Neural progenitor cell (in vitro differentiated cells): ENCODE measurements around the gene ODC1. TPM values are rescaled to one million over a fixed set of nuclear protein-coding genes. Genes with fewer than 3 reads are reported as not detected.

ENCODE experiments used
- DNase-seq: peaks from one replicate; pipeline ENCODE4 v3.0.0-alpha.2; 2016; ENCODE audit warnings: low spot score
- H2AFZ ChIP-seq: fragments of 200-600 bp; sonication (generic); replicated peaks from 2 replicates; pipeline ENCODE4 v1.6.1; 2016; ENCODE audit warnings: antibody characterized with exemption
- H3F3A ChIP-seq: fragments of 200-600 bp; sonication (generic); 2 replicates; pipeline ENCODE4 v1.6.1; 2016; ENCODE audit warnings: antibody characterized with exemption, low read depth
- H3K27ac ChIP-seq: fragments of 200-600 bp; sonication (generic); 2 replicates; pipeline ENCODE4 v1.5.1; 2016; ENCODE audit warnings: mild to moderate bottlenecking
- H3K27me3 ChIP-seq: fragments of 200-600 bp; sonication (generic); 2 replicates; pipeline ENCODE4 v1.6.1; 2016; ENCODE audit warnings: mild to moderate bottlenecking, moderate library complexity
- H3K36me3 ChIP-seq: fragments of 200-600 bp; sonication (generic); 2 replicates; pipeline ENCODE4 v1.5.1; 2016
- H3K4me1 ChIP-seq: fragments of 200-600 bp; sonication (generic); 2 replicates; pipeline ENCODE4 v1.6.1; 2016; ENCODE audit warnings: mixed run types
- H3K4me2 ChIP-seq: fragments of 200-600 bp; sonication (generic); 2 replicates; pipeline ENCODE4 v1.6.1; 2016
- H3K4me3 ChIP-seq: fragments of 200-600 bp; sonication (generic); 2 replicates; pipeline ENCODE4 v1.5.1; 2016
- H3K79me2 ChIP-seq: fragments of 200-600 bp; sonication (generic); 2 replicates; pipeline ENCODE4 v1.6.1; 2016; ENCODE audit warnings: low read depth
- H3K9ac ChIP-seq: fragments of 200-600 bp; sonication (generic); 2 replicates; pipeline ENCODE4 v1.6.1; 2016
- H3K9me3 ChIP-seq: fragments of 200-600 bp; sonication (generic); 2 replicates; pipeline ENCODE4 v1.5.1; 2016; ENCODE audit warnings: low read depth
- H4K20me1 ChIP-seq: fragments of 200-600 bp; sonication (generic); 2 replicates; pipeline ENCODE4 v1.6.1; 2016; ENCODE audit warnings: low read depth
- H3K27ac Mint-ChIP-seq: 3 replicates; pipeline ENCODE4 v1.8.0; 2021; ENCODE audit warnings: mixed read lengths
- H3K27me3 Mint-ChIP-seq: 2 replicates; pipeline ENCODE4 v1.8.0; 2022; ENCODE audit warnings: low read depth, mild to moderate bottlenecking, inconsistent platforms, moderate library complexity, mixed read lengths; ENCODE audit not compliant: insufficient read depth
- H3K36me3 Mint-ChIP-seq: 3 replicates; pipeline ENCODE4 v1.8.0; 2021; ENCODE audit warnings: mixed read lengths
- H3K4me1 Mint-ChIP-seq: 3 replicates; pipeline ENCODE4 v1.8.0; 2021; ENCODE audit warnings: mixed read lengths
- H3K4me3 Mint-ChIP-seq: 3 replicates; pipeline ENCODE4 v1.8.0; 2021; ENCODE audit warnings: mild to moderate bottlenecking, moderate library complexity, mixed read lengths
- H3K9me3 Mint-ChIP-seq: 3 replicates; pipeline ENCODE4 v1.8.0; 2020; ENCODE audit warnings: mixed read lengths
- CTCF ChIP-seq: fragments of 200-600 bp; sonication (generic); IDR thresholded peaks from 2 replicates; pipeline ENCODE4 v1.5.1; 2017; ENCODE audit warnings: antibody characterized with exemption, mild to moderate bottlenecking
- EZH2 ChIP-seq: fragments of 200-600 bp; sonication (generic); IDR thresholded peaks from 2 replicates; pipeline ENCODE4 v1.6.1; 2017; ENCODE audit warnings: antibody characterized with exemption, mild to moderate bottlenecking, moderate library complexity
- EZH2phosphoT487 ChIP-seq: fragments of 200-600 bp; sonication (generic); IDR thresholded peaks from 2 replicates; pipeline ENCODE4 v1.6.1; 2017; ENCODE audit warnings: antibody characterized with exemption
- total RNA-seq: library from RNA; depleted of rRNA; stranded (reverse); fragments of >200 nt; gene quantifications from 2 replicates; pipeline ENCODE4 v1.2.3, GENCODE V29; 2015; ENCODE audit warnings: low replicate concordance

Gene ODC1
- total RNA-seq, 1 donor from 2014 or later, result 437 TPM

GRCh38 chr2:10487081-10487740 lies 39.1 kb upstream of the ODC1 start:
- TF ChIP-seq EZH2phosphoT487, result no peak
- no peak for TF ChIP-seq EZH2
- TF ChIP-seq CTCF, result no peak
- H3K27ac ChIP-seq, result no peak overlapping the region
- no peak for DNase-seq

GRCh38 chr2:10486601-10487079 lies 38.5 kb upstream of the ODC1 start:
- H4K20me1 ChIP-seq, result no peaks in the 10 kb centered on the region
- TF ChIP-seq EZH2phosphoT487 (no peak), EZH2 (no peak), CTCF (no peak)
- no peak for DNase-seq
- H3K4me2 ChIP-seq, result no peak overlapping the region
- H3F3A ChIP-seq, result no peaks in the 10 kb centered on the region
- peaks cover 12% of the 10 kb centered on the region for H3K27me3 Mint-ChIP-seq
- no peaks in the 10 kb centered on the region for H3K4me1 ChIP-seq
- H3K36me3 Mint-ChIP-seq, result no peaks in the 10 kb centered on the region
- H3K4me3 ChIP-seq, result no peak overlapping the region
- H3K4me1 Mint-ChIP-seq, result peaks cover 2% of the 10 kb centered on the region
- H3K79me2 ChIP-seq, result no peaks in the 10 kb centered on the region
- no peaks in the 10 kb centered on the region for H3K36me3 ChIP-seq
- no peak overlapping the region for H3K9ac ChIP-seq
- H2AFZ ChIP-seq, result no peak overlapping the region
- peaks cover 8% of the 10 kb centered on the region for H3K9me3 Mint-ChIP-seq
- no peaks in the 10 kb centered on the region for H3K27me3 ChIP-seq
- no peak overlapping the region for H3K27ac ChIP-seq
- no peak overlapping the region for H3K4me3 Mint-ChIP-seq
- H3K9me3 ChIP-seq, result no peaks in the 10 kb centered on the region
- H3K27ac Mint-ChIP-seq, result no peak overlapping the region

More at GRCh38 chr2:10487081-10487740, 39.1 kb upstream of the ODC1 start:
- Histone ChIP-seq H3K27me3 (no peaks in the 10 kb centered on the region), H2AFZ (no peak overlapping the region), H3K4me1 (no peaks in the 10 kb centered on the region), H3K4me3 (no peak overlapping the region), H3K79me2 (no peaks in the 10 kb centered on the region), H3K9me3 (no peaks in the 10 kb centered on the region), H3K36me3 (no peaks in the 10 kb centered on the region), H3F3A (no peaks in the 10 kb centered on the region), H4K20me1 (no peaks in the 10 kb centered on the region), H3K4me2 (no peak overlapping the region), H3K9ac (no peak overlapping the region)
- no peak overlapping the region for H3K27ac Mint-ChIP-seq
- no peaks in the 10 kb centered on the region for H3K4me1 Mint-ChIP-seq
- no peak overlapping the region for H3K4me3 Mint-ChIP-seq
- peaks cover 11% of the 10 kb centered on the region for H3K27me3 Mint-ChIP-seq
- H3K36me3 Mint-ChIP-seq, result no peaks in the 10 kb centered on the region
- H3K9me3 Mint-ChIP-seq, result peaks cover 8% of the 10 kb centered on the region

- TF ChIP-seq EZH2phosphoT487, result no peak
- TF ChIP-seq EZH2, result no peak
- TF ChIP-seq CTCF, result no peak
- no peak overlapping the region for H3K27ac Mint-ChIP-seq
- Histone ChIP-seq H3K9ac (no peak overlapping the region), H3K9me3 (no peaks in the 10 kb centered on the region), H3K4me3 (no peak overlapping the region), H3K27me3 (no peaks in the 10 kb centered on the region), H3K4me1 (no peaks in the 10 kb centered on the region), H3K27ac (no peak overlapping the region), H3F3A (no peaks in the 10 kb centered on the region), H2AFZ (no peak overlapping the region), H4K20me1 (no peaks in the 10 kb centered on the region), H3K36me3 (no peaks in the 10 kb centered on the region), H3K79me2 (no peaks in the 10 kb centered on the region), H3K4me2 (no peak overlapping the region)
- peaks cover 5% of the 10 kb centered on the region for H3K9me3 Mint-ChIP-seq
- DNase-seq, result no peak
- H3K4me3 Mint-ChIP-seq, result no peak overlapping the region
- peaks cover 2% of the 10 kb centered on the region for H3K4me1 Mint-ChIP-seq
- peaks cover 12% of the 10 kb centered on the region for H3K27me3 Mint-ChIP-seq
- H3K36me3 Mint-ChIP-seq, result no peaks in the 10 kb centered on the region
Measured at GRCh38 chr2:10486091-10486490, 38.0 kb upstream of the ODC1 start.
